GM15510 (cell line): ENCODE results near the gene ZDHHC5.

Source experiments
- POLR2A ChIP-seq: IDR thresholded peaks from 3 replicates; pipeline ENCODE4 v1.6.1; 2011; ENCODE audit warnings: borderline replicate concordance; ENCODE audit not compliant: insufficient read length; ENCODE audit errors: extremely low read depth

ZDHHC5 gene

DNA sequence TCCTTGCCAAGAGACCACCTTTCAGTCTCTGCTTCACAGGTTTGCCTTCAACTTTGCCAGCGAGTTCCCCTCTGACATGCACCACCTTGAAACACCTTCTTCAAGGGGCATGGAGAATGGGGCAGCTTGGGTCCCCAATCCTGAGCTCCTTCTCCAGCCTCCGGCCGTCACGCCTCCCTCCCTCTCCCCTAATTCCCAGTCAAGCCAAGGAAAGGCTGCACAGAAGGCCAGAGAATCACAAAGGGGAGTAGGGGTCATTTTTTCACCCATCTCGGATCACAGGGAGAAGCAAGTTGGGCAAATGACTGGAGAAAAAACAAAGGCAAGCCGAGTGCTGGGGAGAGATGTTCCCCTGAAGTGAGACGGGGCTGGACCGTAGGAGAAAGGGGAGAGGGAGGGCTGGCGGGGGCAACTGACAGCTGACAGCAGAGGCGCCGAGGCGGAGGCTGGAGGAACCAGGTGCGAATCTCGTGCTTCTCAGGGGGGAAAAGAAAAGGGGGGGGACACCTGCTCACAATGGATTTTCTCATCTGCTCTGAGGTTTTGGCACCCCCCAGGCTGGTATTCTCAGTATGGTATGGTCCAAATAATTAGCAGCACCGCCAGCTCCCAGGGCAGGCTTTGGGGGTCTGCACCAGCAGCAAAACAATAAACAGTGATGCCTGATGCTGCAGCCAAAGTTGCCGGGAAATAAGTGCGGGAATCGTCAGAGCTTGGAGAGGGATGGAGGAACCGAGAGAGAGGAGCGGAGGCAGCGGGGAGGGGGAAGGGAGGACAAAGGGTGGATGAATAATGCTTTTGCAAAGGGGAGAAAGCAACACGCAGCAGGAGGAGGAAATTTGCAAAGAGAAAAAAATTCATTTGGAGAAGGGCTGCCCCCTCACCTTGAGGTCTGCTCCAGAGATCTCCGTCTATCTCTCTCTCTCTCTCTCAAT, 18.8 kb upstream of the ZDHHC5 start:
- no peak for TF ChIP-seq POLR2A

DNA sequence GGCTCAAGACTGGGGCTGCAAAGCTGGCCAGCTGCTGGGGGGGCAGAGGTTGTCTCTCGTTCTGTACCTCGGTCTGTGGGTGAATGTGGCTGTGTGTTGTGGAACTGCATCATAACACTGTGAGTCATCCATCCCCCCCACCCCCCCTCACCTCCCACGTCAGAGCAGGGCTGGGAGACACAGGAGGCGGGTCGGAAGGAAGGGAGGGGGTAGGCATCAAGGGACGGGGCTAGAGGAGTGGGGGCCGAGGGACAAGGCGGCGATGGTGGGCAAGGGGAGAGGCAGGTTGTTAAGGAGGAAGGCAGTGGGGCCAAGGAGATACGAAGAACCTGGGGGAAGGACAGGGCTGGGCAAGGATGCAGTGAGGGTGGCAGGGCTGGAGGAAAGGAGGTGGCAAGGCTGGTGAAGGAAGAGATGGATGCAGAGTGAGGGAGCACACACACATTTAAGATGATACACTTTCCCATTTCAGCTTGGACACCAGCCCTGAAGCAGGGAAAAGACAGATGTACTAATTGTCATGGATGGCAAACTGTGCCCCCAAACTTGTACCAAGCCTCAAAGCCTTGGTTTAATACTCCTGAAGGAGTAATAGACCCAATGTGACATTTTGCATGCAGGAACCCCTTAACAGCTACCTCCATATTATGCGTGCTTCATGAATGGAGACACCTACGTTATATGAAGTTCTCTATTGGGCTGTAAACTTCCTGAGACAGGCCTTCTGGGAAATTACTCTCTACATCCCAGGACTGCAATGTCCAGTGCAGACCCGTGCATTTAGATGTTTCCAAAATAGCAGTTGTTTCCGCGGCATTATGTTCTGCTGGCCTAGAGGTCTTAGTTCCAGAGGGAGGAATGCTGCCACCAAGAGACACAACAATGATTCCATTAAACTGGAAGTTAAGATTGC, 17.8 kb upstream of the ZDHHC5 start, which contains the start of gene YPEL4:
Gene YPEL4 (minus strand): TSS at position 87 of the 913 bp plus-strand sequence. CDS start 2,805 bp downstream, outside the sequence.
- TF ChIP-seq POLR2A = no peak

DNA sequence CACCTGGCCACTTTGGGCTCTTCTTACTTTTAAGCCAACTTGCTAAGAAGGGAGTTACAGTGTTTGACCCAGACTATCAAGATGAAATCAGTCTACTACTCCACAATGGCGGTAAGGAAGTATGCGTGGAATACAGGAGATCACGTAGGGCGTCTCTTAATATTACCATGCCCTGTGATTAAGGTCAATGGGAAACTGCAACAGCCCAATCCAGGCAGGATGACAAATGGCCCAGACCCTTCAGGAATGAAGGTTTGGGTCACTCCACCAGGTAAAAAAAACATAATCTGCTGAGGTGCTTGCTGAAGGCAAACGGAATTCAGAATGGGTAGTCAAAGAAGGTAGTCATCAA, 17.2 kb upstream of the ZDHHC5 start:
- no peak for TF ChIP-seq POLR2A

DNA sequence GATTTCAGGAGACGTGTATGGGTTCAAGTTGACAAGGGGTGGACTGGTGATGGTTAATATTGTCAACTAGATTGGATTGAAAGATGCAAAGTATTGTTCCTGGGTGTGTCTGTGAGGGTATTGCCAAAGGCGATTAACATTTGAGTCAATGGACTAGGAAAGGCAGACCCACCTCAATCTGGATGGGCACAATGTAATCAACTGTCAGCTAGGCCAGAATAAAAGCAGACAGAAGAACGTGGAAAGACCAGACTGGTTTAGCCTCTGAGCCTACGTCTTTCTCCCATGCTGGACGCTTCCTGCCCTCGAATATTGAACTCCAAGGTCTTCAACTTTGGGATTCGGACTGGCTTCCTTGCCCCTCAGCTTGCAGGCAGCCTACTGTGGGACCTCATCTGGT, 16.5 kb upstream of the ZDHHC5 start:
- no peak for TF ChIP-seq POLR2A

DNA sequence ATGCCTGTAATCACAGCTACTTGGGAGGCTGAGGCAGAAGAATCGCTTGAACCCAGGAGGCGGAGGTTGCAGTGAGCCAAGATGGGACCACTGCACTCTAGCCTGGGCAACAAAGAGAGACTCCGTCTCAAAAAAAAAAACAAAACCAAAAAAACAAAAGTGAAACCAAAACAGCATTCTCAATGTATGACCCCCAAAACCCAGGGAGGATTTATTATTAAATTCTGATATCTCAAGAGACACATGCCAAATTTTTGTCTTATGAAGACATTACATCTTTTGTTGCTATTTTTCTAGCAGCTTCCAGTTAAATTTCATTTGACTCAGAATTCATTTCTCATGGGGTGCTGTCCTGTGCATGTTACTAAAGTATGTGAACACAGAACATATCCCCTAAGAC, 15.3 kb upstream of the ZDHHC5 start:
- no peak for TF ChIP-seq POLR2A

DNA sequence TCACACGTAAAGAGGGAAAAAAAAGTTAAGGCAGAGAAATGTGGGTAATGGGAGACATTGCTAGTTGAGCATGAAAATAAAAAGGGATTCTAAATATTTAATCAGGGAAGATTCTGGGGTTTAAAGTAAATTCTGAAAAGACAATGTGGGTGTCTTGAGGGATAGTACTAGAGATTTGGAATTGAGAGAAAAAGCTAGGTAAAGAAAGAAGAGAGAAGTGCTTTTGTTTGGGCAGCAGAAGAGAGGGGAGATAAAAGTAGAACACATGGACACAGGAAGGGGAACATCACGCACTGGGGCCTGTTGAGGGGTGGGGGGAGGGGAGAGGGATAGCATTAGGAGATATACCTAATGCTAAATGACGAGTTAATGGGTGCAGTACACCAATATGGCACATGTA, 14.8 kb upstream of the ZDHHC5 start:
- TF ChIP-seq POLR2A = no peak

DNA sequence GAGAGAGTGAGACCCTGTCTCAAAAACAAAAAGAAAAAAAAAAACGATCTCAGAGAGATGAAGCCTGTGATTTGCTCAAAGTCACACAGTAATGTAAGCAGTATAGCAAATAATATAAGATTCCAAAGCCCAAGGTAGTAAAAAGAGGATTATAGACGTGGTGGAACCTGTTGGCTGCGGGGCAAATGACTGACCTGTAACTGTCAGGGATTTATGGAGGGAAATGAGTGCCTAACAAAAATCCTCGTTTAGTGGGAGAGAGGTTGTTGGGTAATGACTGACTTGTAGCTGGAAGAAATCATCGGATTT, 11.1 kb upstream of the ZDHHC5 start:
- no peak for TF ChIP-seq POLR2A

DNA sequence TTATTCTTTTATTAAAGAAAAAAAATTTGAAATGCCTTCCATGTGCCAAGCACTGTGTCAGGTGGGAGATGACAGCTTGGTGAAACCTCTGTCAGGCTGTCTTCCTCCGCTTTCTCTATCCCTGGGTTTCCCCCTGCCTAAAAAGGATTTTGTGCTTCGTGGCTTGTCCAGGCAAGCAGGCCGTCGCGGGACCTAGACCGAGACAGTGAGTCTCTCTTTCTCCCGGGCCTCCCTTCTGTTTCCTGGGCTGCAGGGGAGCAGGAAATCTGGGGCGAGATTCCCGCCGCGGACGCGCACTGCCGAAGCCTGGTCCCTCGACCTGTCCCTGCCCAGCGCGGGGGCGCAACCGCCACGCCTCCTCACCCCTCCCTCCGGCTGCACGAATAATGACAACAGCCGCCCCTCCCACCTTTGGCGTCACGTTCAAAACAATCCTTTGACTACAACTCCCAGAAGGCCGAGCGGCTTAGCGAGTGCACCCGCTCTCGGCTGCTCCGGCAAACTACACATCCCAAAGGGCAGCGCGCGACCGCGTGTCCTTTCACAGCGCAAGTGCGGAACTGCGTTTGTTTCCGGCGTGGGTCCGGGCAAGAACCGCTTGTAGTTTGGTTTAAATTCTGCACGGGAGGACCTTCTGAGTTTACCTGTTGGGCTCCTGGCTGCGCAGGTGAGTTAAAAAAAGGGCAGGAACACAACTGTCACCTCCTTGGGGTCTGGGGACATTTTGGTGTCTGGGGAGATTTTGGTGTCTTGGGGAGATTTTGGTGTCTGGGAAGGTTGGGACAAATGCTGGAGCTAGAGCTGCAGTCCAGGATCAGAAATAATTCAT, 10.5 kb upstream of the ZDHHC5 start, which contains the start of gene CLP1:
Gene CLP1 (plus strand): TSS at position 569 of the 829 bp plus-strand sequence. CDS start 1,715 bp downstream, outside the sequence.
- peak; percentile 66 for TF ChIP-seq POLR2A

GRCh38 chr11:57658023-57658361, 9.9 kb upstream of the ZDHHC5 start:
- no peak for TF ChIP-seq POLR2A

GRCh38 chr11:57659669-57660068, 8.2 kb upstream of the ZDHHC5 start:
- no peak for TF ChIP-seq POLR2A

DNA sequence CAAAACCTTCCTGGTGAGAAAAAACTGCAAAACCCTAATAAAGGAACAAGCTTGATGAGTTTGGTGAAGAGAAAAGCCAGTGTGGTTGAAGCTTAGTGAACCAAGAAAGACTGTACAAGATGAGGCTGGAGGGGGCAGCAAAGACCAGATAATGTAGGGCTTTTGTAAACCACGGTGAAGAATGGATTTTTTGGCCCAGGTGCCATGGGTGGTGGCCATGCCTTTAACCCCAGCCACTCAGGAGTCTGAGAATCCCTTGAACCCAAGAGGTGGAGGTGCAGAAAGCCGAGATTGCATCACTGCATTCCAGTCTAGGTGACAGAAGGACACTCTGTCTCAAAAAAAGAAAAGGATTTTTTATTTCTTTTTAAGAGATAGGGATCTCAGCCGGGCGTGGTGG, 5.0 kb upstream of the ZDHHC5 start:
- TF ChIP-seq POLR2A = no peak

DNA sequence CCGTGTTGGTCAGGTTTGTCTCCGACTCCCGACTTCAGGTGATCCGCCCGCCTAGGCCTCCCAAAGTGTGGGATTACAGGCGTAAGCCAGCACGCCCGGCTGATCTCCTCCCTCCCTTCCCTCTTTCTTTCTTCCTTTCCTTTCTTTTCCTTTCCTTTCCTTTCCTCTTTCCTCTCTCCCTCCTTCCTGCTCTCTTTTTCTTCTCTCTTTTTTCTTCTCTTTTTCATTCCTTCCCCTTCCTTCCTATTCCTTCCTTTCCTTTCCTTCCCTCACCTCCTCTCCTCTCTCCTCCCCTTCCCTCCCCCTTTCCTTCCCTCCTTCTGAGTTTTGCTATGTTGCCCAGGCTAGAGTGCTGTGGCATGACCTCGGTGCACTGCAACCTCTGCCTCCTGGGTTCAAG, 3.9 kb upstream of the ZDHHC5 start:
- no peak for TF ChIP-seq POLR2A

- peak; percentile 33 for TF ChIP-seq POLR2A
Observed at GRCh38 chr11:57667117-57667735, 688 bp upstream of the ZDHHC5 start.

GRCh38 chr11:57668434-57668782, 494 bp downstream of the ZDHHC5 start:
- no peak for TF ChIP-seq POLR2A
